ENCODE data around the gene CENPT.
A peak's percentile ranks its signal among the peaks of the same experiment; 100 is the strongest.

The CENPT gene, protein sequence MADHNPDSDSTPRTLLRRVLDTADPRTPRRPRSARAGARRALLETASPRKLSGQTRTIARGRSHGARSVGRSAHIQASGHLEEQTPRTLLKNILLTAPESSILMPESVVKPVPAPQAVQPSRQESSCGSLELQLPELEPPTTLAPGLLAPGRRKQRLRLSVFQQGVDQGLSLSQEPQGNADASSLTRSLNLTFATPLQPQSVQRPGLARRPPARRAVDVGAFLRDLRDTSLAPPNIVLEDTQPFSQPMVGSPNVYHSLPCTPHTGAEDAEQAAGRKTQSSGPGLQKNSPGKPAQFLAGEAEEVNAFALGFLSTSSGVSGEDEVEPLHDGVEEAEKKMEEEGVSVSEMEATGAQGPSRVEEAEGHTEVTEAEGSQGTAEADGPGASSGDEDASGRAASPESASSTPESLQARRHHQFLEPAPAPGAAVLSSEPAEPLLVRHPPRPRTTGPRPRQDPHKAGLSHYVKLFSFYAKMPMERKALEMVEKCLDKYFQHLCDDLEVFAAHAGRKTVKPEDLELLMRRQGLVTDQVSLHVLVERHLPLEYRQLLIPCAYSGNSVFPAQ

DNA sequence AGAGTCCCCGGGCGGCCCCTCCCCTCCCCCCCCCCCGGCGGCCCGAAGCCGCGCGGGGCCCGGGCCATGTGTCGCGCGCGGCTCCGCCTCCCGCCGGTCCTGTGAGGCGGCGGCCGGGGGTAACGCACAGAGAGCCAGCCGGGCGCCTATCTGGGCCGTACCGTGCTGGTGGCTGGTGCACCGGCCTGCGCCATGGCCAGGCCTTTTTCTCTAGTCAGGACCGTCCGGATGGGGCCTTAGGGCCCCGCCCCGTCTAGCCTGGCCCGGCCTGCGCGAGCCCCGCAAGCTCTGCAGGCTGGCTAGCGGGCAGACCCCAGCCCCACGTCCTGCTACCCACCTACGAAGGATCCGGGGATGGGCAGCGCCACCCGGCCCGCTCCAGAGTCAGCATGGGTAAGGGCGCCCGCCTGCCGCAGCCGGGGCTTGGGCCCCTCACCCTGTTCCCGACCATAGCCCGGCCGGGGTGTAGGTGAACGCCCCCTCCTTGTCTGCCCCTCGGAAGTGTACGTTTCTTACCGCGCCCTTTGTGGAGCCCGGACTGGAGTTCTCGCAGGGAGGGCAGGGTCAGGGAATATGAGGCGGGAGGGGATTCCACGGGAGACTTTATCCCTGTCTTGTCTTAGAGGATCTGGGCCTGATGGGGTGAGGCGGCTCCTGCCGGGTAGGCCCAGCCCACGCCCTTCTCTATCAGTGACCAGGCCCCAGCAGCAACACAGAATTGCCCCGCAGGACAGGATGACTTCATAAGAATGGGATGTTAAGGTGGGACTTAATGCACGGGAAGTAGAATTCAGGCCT is at the start of gene CENPT:
TSS of gene CENPT (minus strand) at position 630 of the 798 bp plus-strand sequence. CDS start 13,834 bp downstream, outside the sequence.
- DNase-seq: peak; percentile 84

DNA sequence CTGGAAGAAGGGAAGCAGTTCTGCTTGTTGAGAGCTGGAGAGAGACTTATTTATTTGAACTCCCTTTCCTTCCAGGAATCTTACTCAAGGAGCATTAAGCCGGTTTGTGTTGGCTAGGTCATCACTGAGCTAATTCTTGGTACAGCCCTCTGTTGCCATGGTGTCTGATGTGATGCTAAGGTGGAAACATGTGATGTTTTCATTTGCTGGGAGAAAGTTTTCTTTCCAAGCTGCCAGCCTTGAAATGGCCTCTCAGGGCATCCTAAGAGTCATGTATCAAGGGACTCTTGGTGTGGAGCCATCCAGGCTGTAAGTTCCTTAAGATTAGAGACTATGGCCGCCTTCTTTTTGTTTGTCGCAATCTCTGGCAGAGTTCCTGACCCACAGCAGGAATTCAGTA is 49.7 kb upstream of the CENPT start:
- no peak for DNase-seq

DNA sequence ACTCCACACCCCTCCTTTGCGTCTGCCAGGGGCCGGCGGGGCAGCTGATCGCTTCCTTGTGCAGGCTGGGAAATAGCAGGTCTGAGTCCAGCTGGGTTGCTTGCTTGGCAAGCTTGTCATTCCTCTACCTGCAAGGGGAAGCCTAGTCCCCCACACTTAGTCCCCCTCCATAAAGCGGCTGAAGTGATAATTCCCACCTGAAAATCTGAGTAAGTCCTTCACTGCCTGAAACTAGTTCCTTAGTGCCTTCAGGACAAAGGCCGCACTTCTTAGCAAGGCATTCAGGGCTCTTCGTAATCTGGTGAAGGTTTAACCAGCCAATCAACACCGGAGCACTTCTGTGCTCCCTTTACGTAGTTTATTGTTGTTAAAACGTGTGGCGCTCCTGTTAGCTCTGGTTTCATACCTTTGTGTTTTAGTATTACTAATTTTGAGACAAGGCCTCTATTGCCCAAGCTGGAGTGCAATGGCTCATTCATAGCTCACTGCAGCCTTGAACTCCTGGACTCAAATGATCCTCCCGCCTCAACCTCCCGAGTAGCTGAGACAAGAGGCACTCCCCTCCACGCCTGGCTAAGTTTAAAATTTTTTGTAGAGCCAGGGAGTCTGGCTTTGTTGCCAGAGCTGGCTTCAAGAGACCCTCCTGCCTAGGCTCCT is 46.4 kb upstream of the CENPT start:
- peak; percentile 45 for DNase-seq

DNA sequence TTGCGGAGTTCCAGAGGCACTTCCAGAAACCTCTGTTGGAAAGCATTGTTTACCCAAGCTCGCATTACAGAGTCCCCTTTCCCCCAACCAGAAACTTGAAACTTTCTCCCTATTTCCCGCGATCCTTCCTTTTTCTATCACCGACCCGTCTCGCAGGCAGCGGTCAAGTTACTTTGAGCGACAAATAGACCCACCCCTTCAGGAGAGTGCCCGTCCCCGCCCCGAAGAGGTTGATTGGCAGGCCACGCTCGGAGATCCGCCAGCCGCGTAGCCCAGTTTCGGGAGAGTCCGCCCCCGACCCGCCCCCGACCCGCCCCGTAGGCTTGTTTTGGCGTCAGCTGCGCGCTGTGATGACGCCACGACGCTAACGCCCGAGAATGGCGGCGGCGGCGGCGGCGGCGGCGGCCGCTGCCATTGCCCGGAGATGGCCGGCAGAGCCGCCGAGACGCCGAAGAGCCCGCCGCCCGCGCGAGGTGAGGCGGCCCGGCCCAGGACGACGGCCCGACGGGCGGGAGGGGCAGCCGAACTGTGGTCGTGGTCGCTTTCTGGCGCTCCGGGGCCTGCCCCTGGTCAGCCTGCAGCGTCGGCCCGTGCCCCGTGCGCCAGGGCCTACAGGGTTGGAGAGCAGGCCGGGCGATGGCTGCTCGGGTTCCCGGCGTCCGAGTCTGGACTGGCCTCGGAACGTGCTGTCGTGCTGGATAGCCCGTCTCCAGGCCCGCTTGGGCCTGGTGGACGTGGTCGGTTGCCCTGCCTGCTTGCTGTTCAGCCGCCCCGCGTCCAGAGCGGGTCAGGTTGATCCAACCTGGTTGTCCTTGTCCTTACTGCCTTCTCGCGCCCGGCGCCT is 45.6 kb upstream of the CENPT start, which contains the start of gene PSKH1:
TSS of gene PSKH1 (plus strand) at position 356 of the 844 bp plus-strand sequence. CDS start 15,496 bp downstream, outside the sequence.
- DNase-seq: peak; percentile 98

DNA sequence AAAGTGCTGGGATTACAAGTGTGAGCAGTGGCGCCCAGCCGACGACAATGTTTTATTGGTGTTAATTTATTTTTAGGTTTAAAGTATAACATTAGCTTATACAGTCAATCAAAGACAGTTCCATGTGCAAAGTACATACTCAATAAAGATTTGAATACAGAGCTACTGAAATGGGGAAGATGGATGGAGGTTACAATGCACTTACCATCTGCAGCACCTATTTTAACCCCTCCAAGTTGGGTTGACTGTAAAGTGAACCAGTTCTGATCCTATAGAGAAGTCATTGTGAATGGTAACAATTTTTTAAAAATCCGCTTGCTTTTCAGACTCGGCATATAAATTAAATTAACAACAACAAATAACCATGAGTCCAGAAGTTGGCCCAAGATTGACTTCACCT is 44.9 kb upstream of the CENPT start:
- no peak for DNase-seq

DNA sequence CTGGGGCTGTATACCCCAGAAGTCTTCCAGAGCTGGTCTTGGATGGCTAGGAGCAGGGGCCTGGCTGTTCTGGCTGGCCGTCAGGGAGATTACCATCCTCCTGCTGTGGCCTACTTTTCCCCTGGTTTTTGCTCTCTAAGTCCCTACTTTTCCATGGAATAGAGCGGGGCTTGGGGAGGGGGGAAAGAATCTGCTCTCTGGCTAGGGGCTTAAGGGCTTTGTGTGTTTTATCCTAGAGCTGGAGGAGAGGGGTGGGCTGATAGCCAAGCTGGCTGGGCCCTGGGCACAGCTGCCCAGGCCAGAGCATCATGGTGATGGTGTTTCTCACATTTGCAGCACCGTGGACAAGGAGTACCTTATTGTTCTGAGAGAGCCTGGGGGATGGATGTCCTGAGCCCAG is 40.8 kb upstream of the CENPT start:
- no peak for DNase-seq

DNA sequence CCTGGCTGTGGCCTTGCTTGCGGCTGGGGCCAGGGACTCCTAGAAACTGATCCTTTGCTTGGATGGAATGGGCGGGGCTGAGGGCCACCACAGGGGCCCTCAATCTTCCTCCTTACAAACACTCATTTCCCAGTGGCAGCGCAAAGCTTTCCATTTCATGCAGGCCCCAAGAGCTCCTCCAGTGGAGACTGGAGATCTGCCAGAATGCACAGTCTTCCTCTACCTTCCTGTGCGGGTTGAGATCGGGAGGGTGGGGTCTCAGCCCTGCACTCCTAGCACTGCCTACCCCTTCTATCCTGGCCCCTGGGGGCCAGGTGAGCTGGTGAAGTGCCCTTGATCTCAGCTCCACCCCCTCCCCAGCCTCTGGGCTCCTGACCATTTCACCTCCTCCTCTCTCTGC is 38.9 kb upstream of the CENPT start:
- no peak for DNase-seq

DNA sequence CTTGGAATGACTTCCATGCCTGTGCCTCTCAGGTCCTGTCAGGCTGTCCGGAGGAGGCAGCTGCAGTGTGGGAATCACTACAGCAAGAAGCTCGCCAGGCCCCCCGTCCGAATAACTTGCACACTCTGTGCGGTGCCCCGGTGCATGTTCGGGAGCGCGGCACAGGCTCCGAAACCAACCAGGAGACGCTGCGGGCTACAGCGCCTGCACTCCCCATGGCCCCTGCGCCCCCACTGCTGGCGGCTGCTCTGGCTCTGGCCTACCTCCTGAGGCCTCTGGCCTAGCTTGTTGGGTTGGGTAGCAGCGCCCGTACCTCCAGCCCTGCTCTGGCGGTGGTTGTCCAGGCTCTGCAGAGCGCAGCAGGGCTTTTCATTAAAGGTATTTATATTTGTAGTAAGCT is 38.5 kb upstream of the CENPT start:
- no peak for DNase-seq

DNA sequence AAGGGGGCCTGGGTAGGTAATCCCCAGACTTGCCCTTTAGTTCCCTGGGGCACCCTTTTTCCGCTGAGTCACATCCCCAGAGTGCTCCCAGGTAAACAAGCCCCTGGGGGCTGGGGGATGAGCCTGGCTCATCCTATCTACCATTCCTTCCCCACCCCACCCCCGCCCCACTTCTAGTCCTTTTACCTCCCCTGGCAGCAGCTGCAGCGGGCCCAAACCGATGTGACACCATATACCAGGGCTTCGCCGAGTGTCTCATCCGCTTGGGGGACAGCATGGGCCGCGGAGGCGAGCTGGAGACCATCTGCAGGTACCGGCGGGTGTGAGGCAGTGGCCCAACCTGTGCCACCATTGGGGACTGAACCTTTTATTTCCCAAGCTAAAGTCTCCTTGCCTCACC is 38.1 kb upstream of the CENPT start:
- no peak for DNase-seq

DNA sequence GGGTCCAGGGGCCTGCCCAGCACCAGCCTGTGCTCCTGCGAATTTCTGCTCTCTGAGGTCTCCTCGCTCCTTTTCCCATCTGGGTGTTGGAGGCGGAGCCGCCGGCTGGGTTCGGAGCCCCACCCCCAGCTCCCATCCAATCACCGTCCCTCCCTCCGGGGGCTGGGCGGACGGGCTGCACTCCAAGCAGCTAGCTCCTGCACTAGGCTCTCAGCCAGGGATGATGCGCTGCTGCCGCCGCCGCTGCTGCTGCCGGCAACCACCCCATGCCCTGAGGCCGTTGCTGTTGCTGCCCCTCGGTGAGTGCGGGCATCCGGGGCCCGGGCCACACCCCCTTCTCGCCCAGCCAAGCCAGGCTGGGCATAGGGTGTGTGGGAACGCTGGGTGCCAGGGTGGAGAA is 37.2 kb upstream of the CENPT start, which contains the start of gene NRN1L:
TSS of gene NRN1L (plus strand) at position 202 of the 400 bp plus-strand sequence. CDS start at position 221, 19 bp downstream.
- DNase-seq: no peak

DNA sequence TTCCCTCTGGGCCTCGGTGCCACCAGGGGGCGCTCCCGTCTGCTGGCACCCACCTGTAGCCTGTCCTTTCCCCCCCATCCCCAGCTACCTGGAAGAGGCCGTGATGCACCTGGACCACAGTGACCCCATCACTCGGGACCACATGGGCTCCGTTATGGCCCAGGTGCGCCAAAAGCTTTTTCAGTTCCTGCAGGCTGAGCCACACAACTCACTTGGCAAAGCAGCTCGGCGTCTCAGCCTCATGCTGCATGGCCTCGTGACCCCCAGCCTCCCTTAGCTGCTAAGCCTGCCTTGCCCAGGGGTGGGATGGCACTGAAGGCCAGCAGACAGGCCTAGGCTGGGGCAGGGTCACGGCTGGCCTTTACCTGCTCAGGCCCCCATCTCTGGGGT is 36.4 kb upstream of the CENPT start:
- peak; percentile 73 for DNase-seq

DNA sequence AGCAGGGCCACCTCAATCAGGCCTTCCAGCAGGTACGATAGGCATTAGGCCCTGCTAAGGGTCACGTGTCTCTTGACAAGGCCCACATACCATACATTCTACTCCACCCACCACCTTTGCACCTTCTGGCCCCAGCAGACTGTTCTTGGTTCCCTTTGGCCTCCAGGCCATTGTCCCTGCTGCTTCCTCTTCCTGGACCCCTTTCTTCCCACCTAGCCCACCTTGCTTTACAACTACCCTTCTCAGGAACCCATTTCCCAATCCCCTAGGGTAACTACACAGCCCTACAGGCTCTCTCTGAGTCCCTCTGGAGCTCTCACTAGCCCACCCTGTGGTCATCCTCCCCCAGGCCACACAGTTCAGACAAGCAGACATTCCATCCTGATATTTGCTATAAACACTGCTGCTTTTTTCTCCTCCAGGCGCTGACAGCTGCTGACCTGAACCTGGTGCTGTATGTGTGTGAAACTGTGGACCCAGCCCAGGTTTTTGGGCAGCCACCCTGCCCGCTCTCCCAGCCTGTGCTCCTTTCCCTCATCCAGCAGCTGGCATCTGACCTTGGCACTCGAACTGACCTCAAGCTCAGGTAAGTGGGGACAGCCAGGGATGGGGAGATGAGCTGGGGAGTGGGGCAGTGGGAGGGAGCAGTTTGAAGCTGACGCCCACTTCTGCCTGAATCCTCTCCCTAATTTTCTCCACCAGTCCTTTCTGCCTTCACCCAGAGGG is 35.8 kb upstream of the CENPT start:
- DNase-seq: no peak

DNA sequence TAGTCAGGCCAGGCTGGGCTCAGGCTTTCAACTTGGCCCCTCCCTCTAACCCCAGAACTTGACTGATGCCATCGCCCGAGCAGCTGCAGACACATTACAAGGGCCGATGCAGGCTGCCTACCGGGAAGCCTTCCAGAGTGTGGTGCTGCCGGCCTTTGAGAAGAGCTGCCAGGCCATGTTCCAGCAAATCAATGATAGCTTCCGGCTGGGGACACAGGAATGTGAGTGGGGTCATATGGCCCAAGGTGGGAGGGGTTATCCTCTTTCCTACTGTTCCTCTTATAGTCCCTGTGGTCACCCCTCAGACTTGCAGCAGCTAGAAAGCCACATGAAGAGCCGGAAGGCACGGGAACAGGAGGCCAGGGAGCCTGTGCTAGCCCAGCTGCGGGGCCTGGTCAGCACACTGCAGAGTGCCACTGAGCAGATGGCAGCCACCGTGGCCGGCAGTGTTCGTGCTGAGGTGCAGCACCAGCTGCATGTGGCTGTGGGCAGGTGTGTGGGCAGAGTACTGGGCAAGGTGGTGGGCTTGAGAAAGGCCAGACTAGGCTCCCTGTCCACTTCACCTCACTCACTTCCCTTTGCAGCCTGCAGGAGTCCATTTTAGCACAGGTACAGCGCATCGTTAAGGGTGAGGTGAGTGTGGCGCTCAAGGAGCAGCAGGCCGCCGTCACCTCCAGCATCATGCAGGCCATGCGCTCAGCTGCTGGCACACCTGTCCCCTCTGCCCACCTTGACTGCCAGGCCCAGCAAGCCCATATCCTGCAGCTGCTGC is 35.1 kb upstream of the CENPT start:
- no peak for DNase-seq

DNA sequence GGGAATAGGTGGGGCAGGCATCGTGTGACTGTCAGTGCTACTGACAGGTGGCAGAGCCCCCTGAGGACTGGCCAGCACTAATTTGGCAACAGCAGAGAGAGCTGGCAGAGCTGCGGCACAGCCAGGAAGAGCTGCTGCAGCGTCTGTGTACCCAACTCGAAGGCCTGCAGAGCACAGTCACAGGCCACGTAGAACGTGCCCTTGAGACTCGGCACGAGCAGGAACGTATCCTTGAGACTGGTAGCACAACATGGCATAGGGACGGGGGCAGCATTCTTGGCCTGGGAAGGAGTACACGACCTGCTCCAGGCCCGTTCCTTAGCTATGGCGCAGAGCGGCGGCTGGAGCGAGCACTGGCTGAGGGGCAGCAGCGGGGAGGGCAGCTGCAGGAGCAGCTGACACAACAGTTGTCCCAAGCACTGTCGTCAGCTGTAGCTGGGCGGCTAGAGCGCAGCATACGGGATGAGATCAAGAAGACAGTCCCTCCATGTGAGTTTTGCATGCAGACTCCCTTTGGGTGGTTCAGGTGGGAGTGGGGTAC is 34.2 kb upstream of the CENPT start:
- no peak for DNase-seq

DNA sequence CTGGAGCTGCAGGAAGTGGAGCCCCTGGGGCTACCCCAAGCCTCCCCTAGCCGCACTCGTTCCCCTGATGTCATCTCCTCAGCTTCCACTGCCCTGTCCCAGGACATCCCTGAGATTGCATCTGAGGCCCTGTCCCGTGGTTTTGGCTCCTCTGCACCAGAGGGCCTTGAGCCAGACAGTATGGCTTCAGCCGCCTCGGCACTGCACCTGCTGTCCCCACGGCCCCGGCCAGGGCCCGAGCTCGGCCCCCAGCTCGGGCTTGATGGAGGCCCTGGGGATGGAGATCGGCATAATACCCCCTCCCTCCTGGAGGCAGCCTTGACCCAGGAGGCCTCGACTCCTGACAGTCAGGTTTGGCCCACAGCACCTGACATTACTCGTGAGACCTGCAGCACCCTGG is 33.1 kb upstream of the CENPT start:
- DNase-seq: no peak

DNA sequence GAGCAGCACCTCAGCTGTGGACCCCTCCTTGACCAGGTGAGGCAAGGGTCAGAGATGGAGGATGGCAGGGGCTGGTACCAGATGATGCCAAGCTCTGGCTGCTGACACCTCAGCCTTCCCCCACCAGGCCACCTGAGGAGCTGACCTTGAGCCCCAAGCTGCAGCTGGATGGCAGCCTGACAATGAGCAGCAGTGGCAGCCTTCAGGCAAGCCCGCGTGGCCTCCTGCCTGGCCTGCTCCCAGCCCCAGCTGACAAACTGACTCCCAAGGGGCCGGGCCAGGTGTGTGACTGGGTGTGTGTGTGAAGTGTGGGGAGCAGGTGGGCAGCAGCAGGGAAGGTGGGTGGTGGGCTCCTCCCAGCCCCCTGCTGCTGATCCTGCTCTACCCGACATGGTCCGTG is 32.4 kb upstream of the CENPT start:
- DNase-seq: no peak

DNA sequence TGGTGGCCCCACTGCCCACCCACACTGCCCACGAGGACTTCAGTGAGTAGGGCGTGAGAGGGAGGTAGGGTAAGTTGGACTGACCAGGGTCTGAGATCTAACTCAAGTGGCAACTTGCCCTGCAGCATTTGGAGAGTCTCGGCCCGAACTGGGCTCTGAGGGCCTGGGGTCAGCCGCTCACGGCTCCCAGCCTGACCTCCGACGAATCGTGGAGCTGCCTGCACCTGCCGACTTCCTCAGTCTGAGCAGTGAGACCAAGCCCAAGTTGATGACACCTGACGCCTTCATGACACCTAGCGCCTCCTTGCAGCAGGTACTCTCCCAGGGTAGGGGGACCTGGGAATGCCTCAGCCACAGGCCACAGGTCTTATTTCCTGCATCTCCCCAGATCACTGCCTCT is 32.0 kb upstream of the CENPT start:
- DNase-seq: no peak

DNA sequence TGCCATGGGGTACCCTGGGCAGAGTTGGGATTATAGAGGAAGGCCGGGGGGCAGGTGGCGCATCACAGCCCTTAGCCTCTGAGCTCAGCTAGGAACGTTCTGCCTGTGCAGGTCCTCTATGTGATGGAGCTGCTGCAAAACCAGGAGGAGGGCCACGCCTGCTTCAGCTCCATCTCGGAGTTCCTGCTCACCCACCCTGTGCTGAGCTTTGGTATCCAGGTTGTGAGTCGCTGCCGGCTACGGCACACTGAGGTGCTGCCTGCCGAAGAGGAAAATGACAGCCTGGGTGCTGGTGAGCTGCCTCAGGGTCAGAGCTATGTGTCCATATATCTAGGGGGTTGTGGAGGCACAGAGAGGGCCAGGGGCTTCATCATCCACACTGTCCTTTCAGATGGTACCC is 31.4 kb upstream of the CENPT start:
- no peak for DNase-seq

DNA sequence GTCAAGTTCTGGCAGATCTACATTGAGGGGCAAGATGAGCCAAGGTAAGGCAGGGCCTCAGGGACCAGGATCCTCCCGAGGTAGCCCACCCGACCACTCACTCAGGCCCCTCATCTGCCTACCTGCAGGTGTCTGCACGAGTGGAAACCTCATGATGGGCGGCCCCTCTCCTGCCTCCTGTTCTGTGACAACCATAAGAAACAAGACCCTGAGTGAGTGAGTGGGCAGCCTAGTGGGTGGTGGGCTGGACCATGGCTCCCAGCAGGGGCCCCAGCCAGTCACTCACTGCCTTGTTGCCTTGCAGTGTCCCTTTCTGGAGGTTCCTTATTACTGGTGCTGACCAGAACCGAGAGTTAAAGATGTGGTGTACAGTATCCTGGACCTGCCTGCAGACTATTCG is 30.7 kb upstream of the CENPT start:
- DNase-seq: no peak

DNA sequence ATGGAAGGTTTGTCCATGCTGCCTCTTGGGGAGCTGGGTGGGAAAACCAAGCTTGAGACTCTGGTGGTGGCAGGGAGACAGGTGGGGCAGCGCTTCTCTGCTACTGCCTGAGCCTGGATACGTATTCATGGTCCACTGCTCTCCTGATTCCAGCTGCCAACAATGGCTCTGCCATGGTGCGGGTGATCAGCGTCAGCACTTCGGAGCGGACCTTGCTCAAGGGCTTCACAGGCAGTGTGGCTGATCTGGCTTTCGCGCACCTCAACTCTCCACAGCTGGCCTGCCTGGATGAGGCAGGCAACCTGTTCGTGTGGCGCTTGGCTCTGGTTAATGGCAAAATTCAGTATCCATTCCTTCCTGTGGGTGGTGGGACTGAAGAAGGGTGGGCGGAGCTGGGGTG is 29.6 kb upstream of the CENPT start:
- DNase-seq: no peak
